HPDE6-E6E7 (cell line): ENCODE data around the gene RSPO4.

Experiments
- DNase-seq: peaks from one replicate; pipeline ENCODE4 v3.0.0; 2011; ENCODE audit warnings: missing footprints; ENCODE audit errors: extremely low spot score

RSPO4 gene

GRCh38 chr20:942611-943010 is 59.5 kb downstream of the RSPO4 start:
- no peak for DNase-seq

GRCh38 chr20:940926-941325 is 61.2 kb downstream of the RSPO4 start:
- no peak for DNase-seq

DNA sequence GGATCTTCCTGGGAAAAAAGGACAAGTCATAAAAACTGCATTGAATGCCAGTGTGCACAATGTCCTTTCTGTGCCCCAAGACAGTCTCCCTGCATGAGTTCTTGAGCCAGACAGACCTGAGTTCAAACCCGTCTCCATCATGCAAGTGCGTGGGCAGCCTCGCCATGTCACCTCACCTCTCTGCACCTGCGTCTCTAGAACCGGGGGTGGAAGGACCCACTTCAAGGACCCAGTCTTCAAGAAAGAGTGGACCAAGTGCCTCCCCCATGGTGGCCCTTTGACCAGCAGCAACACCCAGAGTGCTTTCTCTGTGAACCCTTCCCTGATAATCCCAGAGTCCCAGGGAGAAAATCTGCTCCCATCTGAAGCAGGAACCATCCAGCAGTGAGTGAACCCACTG is 62.5 kb downstream of the RSPO4 start:
- no peak for DNase-seq

GRCh38 chr20:934186-934840 is 67.8 kb downstream of the RSPO4 start:
- DNase-seq: no peak

GRCh38 chr20:933029-933428 is 69.1 kb downstream of the RSPO4 start:
- no peak for DNase-seq

DNA sequence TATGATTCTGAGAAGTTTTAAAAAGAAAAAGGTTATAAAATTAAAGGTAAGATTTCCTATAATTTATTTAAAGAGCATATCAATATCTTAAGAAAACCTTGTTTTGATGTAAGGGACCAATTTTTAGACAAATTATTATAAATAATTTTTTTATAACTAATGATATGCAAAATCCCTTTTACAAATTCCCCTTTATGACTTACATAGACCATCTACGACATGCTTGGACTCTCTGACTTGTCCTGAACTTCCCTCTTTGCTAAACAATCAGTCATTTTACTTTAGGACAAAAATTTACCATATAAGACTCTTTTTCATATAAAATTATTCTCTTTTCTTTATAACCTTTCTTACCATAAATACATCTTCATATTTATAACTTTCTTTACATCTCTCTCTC is 70.7 kb downstream of the RSPO4 start:
- DNase-seq: no peak

- no peak for DNase-seq
These were observed 75.4 kb downstream of the RSPO4 start for GRCh38 chr20:926670-927069.

- DNase-seq: no peak
These were observed 76.6 kb downstream of the RSPO4 start for GRCh38 chr20:925516-925915.

- no peak for DNase-seq
These were observed 77.5 kb downstream of the RSPO4 start for GRCh38 chr20:924639-925038.

DNA sequence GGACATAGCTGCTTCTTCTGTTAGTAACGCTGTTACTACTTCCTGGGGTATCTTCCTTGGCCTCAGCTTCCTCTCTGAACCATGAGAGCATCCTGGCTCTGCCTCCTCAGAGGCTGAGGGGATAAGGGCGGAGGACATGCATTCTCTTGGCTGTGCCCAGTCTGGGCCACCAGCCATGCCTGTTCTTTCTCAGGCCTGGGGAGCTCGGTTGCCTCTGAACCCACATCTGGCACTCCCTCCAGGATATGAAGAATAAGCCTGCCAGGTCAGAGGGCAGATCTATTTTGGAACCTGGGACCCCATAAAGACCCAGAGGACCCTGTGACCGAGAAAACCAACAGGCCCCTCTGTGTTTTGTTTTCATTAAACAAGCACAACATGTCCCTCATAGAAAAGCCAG is 79.3 kb downstream of the RSPO4 start:
- no peak for DNase-seq

GRCh38 chr20:921068-921467 is 81.0 kb downstream of the RSPO4 start:
- DNase-seq: no peak

GRCh38 chr20:920311-920710 is 81.8 kb downstream of the RSPO4 start:
- DNase-seq: no peak

DNA sequence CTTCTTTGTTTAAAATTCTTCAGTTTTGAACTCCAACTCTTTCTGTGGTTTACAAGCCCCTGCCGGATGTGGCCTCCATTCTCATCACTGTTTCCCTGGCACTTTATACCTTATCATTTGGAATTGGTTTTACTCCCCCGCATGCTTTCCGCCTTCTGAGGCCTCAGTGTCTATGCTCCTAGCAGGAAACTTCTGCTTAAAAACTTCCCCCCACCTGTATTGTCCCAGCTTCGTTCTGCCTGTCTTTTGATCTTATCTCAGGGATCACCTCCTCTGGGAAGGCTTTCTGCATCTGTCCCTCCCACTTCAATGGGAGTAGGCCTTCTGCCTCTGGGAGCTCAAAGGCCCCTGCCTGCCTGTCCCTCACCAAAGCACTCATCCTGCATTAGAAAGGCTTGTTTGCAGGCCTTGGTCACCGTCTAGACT is 82.6 kb downstream of the RSPO4 start:
- no peak for DNase-seq

- no peak for DNase-seq
These were observed 84.7 kb downstream of the RSPO4 start for GRCh38 chr20:917416-917815.

GRCh38 chr20:916825-917224 is 85.3 kb downstream of the RSPO4 start:
- no peak for DNase-seq

- no peak for DNase-seq
These were observed 85.8 kb downstream of the RSPO4 start, which contains the start of gene ANGPT4 for GRCh38 chr20:916125-916799. Gene ANGPT4, minus strand, starts transcription at chr20:916334. Its CDS starts 120 bp downstream, at chr20:916214.

DNA sequence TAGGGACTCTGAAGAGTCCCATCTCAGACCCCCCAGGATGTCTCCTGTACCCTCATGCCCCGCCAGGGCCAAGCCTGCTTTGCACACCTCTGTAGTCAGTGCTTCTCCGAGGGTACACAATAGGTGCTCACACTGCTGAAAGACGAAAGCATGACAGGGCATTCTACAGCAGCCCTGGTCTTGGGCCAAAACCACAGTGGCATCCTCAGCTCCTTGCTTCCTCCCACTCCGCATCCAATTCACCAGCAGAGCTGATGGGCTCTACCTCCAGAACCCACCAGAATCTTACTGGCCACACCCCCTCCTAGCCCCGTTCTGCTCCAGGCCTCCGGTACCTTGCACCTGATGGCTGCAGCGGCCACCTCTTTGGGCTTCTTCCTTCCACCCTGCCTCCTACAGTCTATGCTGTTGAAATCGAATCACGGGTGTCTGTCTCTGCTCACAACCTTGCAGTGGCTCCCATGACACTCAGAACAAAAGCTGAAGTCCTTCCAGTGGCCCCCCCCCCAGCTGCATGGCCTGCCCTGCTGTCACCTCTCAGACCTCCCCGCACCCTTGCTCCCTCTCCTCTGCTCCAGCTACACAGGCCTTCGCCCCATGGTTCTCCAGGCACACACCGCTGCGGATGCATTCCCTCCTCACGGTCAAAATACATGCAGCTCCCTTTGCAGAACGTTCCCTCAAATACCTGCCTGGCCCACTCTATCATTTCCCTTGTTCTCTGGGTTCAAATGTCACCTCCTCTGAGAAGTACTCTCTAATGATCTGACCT is 87.2 kb downstream of the RSPO4 start:
- no peak for DNase-seq

- no peak for DNase-seq
These were observed 88.7 kb downstream of the RSPO4 start for GRCh38 chr20:913306-913849.

DNA sequence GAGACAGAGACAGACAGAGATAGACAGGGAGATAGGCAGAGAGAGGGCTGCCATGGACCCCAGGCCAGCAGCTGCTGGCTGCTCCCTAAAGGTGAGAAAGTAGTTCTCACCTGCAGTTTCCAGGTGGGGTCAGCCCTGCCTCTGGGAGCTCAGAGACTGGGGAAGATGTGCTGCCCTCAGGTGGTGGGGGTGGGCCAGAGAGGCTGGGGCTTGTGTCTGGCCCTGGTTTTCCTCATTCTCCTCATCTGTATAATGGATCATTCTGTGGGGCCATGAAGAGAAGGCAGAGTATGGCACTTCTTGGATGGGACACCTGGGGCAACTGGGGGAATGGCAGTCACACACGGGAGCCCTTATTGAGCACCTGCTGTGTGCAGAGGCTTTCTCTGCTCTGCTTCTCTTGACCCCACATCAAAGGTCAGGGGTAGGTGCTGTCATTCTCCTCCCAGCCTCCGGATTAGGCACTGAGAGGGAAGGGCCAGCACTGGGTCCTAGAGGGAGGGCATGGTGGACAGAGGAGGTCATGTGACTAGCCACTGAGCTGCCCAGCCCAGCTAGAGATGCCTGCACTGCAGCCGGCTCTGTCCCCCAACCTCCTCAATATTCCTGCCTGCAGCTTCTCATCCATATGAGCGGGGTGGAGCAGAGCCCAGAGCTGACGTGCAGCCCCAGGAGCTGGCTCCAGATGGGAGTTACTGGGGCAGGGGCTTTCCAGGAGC is 90.1 kb downstream of the RSPO4 start:
- no peak for DNase-seq

- no peak for DNase-seq
These were observed 91.0 kb downstream of the RSPO4 start for GRCh38 chr20:910870-911770.
